Activated T-helper 1 cell treated with anti-CD3 and anti-CD28 coated beads, Interleukin-2, amount 50 U/mL, for 16 hours (primary cell): ENCODE data around the gene AGAP1.

Experiments
- DNase-seq, 2 donors: peaks; one replicate each; pipeline ENCODE4 v3.0.0-alpha.2; 2020; ENCODE audit warnings: low read depth in 1 of 2, low spot score in 1 of 2

Gene AGAP1

DNA sequence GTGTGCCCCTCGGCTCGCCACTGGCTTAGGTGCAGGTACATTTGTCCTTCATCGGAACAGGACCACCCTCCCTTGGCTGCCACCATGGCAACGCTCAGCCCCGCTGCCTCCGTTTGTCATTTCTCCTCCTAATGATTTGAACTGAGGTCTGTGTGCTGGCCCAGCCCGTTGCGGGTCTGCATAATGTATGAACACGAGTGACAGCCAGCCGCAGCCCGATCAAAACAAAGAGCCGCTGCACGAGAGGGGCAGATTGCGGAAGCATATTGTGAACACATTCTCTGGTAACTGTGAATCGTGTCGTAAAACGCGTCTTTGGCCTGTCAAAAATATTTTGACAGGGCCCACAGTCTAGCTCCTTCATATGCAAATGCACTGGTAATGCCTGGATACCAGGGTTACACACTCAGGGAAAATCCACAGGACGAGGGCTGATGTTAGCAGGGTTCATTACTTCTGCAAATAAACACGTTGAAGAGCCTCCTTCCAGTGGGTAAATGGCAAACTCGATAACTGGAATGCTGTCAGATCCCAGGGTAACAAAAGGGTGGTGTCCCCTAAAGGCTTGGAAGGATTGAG, 137.0 kb downstream of the AGAP1 start:
- no peak for DNase-seq

DNA sequence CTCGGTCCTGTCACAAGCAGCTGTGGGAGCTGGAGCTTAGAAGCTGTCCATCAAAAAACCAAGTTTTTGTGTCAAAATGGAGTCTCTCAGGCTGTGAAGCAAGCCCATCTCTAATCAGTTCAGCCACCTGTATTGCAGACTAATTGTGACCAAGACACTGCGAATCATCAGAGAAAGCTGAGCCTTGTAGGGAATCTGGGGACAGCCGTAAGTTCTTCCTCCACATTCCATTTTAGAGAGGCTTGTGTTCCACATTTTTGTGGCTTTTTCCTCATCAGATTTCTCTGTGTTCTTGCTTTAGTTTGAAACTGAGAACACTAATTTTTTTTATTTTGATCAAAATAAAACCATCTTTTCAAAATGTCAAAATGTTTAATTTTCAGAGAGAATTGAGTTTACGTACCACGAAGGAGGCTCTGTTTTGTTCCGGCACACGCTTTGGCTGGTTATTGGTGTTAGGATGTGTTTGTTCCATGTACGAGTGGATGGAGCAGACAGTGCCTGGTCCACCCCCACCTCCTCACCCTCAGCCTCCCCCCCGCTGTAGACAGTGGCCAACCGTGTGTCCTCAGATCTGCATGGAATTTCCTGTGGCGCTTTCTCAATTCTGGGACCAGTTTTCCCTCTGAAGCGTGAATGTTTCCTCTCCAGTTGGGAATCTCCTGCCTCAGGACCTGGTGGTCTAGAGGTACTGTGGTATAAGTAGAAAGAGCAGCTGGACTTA, 140.8 kb downstream of the AGAP1 start:
- DNase-seq: no peak

DNA sequence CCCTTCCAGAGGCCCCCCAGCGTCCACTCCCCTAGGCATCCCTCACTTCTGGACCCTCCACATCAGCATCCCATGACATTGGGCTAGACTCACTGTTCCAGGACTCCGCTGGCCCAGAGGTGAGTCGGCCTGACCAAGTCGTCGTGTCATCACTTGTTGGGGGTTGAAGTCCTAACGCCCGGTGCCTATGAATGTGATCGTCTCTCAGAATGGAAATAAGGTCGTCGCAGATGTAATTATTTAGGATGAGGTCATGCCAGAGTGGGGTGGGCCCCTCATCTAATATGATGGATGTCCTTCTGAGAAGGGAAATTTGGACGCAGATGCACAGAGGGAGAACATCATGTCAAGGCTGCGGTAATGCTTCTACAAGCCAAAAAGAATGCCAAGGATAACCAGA, 142.7 kb downstream of the AGAP1 start:
- no peak for DNase-seq

DNA sequence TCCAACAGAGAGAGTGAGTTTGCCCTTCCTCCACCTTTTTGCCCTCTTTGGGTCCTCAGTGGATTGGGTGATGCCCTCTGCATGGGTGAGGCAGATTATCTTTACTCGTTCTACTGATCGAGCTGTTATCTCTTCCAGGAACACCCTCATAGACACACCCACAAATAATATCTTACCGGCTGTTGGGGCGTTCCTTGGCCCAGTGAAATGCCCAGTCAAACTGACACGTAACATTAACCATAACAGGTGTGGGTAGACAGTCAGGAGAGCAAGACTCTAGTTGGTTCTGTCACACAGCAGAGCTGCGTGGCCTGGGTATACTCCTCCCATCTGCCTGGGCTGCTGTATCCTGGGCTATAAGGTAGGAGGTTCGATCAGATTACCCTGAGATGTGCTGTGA, 144.1 kb downstream of the AGAP1 start:
- no peak for DNase-seq

DNA sequence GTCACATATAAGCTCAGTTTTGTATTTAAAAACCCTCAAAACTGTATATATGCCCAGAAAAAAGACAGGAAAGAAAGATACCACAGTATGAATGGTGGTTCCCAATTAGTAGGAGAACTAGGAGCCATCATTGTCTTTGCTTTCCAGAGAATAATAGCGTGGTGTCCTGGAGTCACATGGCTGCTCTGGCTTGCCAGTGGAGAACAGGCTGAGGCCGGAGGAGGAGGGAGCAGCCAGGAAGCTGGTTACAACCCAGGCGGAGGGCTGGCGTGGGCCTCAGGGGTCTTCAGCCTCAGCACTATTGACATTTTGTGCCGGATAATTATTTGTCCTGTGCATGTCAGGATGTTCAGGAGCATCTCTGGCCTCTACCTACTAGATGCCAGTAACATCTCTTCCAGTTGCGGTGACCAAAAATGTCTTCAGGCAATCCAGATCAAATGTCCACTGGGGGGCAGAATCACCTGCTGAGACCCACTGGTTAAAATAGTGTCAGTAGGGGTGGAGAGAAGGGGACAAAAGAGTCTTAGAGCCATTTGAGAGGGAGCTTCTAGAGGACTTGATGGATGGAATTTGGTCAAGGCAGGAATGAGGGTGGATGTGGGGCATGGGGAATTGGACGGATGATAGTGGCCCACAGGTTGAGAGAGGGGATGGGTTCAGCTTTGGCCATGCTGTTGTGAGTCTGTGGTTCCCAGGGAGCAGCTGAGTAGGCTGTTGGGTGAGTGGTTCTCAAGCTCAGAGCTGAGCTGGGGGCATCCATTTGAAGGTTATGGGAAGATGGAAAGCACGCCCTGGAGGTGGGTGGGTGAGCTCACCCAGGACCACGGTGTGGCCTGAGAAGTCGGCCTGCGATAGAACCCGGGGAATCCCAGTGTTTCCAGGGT, 144.9 kb downstream of the AGAP1 start:
- no peak for DNase-seq

DNA sequence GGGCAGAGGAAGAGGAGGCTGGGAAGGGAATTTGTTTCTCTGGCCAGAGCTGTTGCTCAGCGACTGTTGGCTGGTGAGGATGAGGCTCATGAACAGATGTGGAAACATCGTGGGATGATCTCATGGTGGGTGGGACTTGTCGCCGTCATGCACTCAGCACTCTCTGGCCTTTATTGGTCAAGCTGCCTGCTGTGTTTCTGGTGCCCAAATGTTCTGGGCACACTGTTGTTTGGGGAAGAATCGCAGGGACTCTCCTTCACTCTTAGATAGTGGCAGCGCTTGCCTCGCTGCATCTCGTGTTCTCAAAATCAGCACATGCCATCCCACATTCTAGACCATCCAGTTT, 145.6 kb downstream of the AGAP1 start:
- DNase-seq: no peak

DNA sequence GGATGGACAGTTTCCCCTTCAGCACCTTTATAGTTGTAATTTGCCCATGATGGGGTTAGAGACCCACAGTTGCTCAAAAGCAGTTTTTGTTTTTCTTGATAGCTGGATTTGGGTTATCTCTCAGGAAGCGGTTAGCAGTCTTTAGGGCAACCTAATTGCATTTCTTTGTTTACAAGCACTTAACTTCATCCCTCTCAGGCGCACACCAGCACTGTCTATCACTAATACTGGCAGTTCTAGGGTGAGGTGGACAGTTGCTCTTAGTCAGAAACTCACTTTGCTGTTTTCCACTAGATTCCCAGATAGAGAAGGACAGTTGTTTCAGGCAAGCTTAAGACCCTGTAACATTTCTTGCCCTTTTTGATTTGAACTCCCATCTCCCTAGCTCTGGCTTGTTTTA, 146.0 kb downstream of the AGAP1 start:
- no peak for DNase-seq

DNA sequence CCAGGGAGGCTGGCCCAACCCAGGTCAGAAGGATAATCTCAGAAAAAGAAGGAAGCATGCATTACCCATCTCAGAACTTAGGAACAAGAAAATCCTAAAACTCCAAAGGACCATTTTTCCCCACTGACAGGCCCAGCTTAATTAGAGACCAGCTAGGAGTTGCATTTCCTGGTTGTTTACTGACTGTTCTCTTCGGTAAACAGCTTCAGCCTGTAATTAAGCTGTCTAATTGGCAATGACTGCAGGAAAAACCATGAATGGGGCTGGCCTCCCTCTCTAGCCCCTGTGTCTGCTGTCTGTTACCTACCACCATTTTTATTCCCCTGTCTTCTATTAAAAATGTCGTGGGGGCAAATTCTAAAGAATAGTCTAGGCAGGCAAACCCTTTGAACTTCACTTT, 146.5 kb downstream of the AGAP1 start:
- DNase-seq: no peak

DNA sequence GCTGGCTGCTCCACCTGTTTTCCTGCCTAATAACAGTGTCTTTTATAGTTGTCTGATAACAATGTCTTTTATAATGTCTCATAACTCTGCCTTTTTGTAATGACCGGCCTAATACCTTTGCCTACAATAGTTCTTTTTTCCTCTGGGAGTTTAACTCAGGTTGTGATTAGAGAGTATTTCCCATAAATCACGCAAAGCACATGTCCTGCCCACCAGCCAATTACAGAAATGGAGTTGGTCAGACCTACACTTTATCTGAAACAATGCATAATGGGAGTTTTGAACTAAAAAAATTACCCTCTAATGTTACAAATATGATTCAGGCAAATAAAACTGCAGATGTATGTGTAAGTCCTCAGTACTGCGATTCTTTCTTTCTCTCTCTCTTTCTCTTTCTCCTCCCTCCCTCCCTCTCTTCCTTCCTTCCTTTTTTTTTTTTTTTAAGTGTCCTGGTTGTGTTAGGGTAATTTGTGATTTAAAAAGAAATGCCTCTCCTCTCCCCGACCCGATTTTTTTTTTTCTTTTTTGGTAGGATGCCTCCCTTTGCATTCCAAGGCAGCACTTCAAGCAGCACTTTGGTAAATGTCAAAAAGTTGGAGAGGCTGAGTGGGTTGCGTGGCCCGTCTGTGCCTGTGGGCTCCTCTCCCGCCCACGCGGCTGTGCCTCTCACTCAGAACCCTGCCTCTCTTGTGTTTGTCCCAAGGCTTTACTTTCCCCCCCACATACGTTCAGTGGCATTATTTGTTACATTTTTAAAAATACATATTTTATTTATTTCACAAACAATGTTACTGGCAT, 147.3 kb downstream of the AGAP1 start:
- no peak for DNase-seq

DNA sequence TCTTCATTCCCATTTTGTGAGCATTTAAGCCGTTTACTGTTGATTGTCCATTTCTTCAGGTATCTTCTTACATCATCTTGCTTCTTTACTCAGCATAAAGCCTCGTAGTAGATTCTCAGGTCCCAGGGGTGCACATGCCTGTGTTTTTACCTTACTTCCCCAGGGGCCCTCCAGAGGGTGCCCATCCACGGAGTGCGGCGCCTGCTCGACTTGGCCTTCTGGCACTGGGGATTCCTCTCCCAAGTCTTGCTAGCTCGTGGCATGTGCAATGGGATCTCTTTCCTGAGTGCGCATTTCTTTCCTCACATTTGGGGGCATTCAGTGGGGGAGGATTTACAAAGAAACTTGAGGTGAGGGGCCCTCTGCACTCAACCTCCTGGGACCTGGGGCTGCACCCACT, 148.1 kb downstream of the AGAP1 start:
- DNase-seq: no peak

DNA sequence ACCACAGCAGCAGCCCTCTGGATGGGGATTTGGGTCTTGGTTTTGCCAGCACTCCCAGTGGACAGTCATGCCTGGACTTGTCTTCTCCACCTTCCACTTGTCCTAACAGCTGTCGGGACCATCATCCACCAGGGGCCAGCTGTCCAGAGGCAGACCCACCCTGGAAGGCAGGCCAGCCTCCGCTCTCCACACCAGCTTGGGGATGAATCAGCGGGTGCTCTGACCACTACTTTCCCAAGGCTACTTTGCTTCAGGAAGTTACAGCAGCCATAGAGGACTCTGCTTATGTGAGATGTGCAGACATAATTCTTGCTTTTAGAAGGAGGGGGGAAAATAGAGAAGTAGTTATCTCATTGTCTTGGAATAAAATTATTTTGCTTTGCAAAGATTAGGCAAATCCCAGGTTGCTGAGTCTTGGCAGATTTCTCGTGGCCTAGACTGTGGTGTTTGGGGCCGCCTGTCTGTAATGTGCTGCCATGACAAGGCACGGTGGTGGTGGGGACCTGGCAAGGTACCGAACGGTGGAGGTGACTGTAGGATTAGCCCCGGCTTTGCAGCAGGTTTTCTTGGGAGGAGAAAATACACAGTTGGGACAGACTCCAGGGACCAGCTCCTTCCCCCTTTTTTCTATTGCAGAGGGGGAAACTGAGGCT, 148.7 kb downstream of the AGAP1 start:
- DNase-seq: no peak

DNA sequence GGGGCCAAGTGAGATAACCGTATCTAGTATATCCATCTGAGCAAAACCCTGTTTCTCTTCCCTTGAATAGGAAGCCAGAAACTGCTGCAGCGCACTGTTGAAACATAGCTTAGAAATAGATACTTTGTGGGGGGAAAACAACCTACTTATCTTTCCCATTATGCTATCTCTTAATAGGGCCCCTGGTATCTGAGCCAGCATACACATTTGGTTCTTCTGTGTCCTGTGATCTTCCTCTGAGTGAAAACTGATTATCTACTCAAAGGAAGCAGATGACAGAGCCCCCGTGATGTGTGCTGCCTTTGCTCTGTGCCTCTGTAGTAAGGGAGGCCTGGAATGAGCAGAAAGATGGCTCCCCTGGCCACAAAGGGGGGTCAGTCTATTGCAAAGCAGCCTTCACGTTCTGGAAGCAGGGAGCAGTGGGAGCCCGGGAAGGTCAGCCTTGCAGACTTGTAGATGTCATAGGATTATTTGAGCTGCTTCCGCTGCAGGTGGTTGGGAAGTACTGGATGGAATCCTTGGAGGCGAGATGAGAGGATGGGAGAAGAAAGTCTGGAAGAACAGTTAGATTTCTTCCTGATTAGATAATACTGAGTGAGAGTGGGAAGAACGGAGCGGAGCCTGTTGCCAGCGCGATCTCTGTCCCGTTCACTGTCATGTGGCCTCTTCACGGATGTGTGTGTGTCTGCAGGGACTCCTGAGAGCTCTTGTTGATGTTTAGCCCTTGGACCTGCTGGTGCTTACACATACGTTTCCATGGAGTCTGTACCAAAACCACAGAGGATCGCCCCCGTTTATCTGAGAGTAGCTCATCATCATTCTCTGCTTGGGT, 150.1 kb downstream of the AGAP1 start:
- no peak for DNase-seq

DNA sequence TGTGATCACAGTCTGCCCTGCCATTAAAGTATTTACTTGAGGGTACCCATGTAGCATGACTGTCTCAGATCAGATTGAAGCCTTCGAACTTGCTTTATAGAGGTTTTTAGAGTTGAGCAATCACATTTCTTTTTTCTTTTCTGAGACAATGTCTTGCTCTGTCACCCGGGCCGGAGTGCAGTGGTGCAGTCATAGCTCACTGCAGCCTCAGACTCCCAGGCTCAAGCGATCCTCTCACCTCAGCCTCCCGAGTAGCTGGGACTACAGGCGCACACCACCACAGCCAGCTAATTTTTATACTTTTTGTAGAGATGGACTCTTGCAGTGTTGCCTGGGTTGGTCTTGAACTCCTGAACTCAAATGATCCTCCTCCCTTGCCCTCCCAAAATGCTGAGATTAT, 153.4 kb downstream of the AGAP1 start:
- DNase-seq: no peak

DNA sequence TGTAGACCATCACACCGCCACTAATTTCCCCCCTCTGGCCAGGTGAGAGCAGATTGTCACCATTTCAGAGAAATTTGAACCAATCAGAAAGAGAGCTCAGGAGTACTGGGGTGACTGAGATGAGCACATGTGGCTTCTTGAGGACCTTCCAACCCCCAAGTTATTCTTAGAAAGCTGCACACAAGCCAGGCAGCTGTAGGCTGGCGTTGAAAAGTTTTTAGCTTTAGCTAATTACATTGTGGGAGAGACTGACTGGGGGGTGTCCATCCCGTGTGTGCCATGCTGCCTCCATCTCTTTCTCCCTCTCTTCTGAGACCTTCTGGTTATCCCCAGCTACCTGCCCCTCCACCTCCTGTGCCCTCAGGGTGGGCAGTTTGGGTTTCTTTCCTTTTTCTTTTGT, 154.0 kb downstream of the AGAP1 start:
- DNase-seq: no peak

DNA sequence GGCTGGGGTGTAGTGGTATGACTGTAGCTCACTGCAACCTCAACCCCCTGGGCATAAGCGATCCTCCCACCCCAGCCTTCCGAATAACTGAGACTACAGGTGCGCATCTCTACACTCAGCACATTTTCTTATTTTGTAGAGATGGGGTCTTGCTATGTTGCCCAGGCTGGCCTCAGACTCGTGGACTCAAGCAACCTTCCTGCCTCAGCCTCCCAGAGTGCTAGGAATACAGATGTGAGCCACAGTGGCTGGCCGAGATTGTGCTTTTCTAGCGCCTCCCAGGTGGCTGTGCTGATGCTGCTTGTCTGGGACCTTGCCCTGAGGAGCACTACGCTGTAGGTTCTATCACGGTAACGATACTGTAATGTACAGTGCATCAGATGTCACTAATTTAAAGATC, 155.6 kb downstream of the AGAP1 start:
- no peak for DNase-seq

DNA sequence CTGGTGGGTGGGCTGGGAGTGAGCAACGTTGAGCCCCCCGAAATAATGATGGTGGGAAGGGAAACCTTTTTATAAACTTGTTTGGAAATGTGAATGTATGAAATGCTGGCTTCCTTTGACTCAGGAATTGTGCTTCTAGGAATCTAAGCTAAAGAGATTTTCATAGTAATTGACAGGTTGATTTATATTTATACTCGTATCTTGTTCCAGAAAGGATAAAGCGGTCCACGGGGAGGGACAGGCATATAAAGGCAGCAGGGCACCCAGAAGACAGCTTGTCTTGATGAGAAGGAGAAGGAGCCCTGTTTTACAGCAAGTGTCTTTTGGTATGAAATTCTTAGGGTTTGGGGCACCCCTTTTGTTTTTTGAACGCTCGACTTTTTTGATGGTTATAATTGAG, 157.8 kb downstream of the AGAP1 start:
- no peak for DNase-seq

DNA sequence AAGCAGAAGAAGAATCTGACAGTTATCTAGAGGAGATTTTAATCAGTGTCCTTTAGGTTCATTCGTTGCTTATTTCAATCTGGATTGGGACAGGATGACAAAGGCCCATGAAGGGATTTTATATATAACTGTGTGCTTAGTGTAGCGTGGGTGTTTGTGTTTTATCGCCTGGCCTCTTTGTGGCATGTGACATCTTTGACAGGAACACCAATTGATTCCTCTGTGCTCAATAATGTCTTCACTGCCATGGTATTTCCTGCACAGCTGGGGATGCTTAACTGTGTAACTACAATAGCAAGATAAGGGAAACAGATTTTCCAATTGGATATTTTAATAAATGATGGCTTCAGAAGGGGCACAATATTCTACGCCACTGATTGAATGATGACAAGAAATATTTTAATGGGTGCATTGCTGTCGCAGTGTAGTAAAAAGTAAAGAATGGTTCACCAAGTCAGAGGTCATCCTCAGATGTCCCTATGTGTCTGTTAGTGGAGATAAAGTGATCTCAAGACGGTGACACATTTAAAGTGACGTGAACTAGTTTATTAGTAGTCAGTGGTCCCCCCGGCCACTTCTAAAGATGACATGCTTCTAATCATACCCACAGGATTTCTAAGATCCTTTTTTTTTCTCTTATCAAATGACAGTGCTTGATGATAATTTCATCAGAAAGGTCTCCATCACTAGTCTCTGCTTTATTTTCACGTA, 160.4 kb downstream of the AGAP1 start:
- DNase-seq: no peak

DNA sequence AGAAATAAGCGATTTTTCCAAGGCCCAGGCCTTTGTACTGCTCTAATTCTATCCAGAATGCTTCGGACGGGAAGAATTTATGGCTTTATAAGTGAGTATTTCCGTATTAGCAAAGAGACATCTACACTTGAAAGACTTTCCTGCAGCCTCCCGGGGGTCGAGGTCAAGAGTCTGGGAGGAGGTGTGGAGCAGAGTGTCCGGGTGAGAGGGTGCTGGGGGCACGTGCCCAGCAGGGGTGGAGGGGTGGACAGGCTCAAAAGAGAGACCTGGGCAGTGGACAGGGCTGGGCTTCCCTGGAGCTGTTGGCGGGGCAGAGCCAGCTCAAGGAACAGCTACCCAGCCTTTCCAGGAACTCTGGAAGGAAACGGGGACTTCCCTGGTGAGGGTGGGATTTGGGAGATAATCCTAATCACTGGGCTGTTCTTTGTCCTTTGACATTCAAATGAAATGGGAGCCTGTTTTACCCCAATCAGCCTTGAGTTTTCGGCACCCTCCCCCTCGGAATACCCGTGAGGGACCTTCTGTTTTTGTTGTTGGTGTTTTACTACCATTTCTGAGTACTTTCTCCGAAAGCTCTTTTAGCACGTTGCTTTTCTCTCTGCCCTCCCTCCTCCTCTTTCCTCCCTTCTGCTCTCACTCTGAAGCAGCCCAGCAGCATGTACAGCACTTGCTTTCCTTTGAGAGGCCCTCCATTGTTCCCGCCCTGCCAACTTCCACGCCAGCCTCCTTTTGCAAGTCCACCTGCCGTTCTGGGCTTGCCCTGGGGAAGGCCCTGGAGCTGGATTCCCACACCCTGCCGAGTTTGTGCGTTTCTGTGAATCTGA, 164.7 kb downstream of the AGAP1 start:
- DNase-seq: no peak
